H1 (cell line): Measurements from ENCODE around the gene TCERG1L. TPM values are rescaled to one million over a fixed set of nuclear protein-coding genes. Genes with fewer than 3 reads are reported as not detected.

Experiments
- CTCF ChIA-PET: fragments of 300-600 bp; sonication (Branson Sonifier 250); formaldehyde crosslinking; loops from one replicate; lab custom pipeline; 2021; ENCODE audit not compliant: partially characterized antibody; lab: Charles Lee
- POLR2A ChIA-PET: fragments of 300-600 bp; sonication (Branson Sonifier 250); formaldehyde crosslinking; loops from one replicate; lab custom pipeline; 2021; ENCODE audit warnings: inconsistent platforms; ENCODE audit not compliant: partially characterized antibody; lab: Charles Lee
- DNase-seq, 2 experiments: peaks; one replicate each; pipeline versions ENCODE4 v3.0.0 to v3.0.0-alpha.2; 2010 to 2022; ENCODE audit warnings: low spot score in 2 of 2, low read depth in 1 of 2, mixed read lengths in 1 of 2
- FAIRE-seq: peaks from 2 replicates; lab custom pipeline; 2011; peaks lifted over from hg19 to GRCh38; lab: Jason Lieb, UNC
- H2AFZ ChIP-seq: 2 replicates; pipeline ENCODE4 v1.8.1; 2012; ENCODE audit warnings: low read length, inconsistent platforms
- H2AK5ac ChIP-seq: 2 replicates; pipeline ENCODE4 v1.6.1; 2013; ENCODE audit warnings: low read depth, low read length
- H2BK120ac ChIP-seq: replicated peaks from 2 replicates; pipeline ENCODE3; 2013; ENCODE audit warnings: low read depth, low read length, inconsistent platforms
- H2BK12ac ChIP-seq: 2 replicates; pipeline ENCODE4 v1.6.1; 2013; ENCODE audit warnings: low read depth, low read length
- H2BK15ac ChIP-seq: 2 replicates; pipeline ENCODE4 v1.6.1; 2013; ENCODE audit warnings: low read length
- H2BK20ac ChIP-seq: 2 replicates; pipeline ENCODE4 v1.6.1; 2013; ENCODE audit warnings: low read length
- H2BK5ac ChIP-seq: 2 replicates; pipeline ENCODE4 v1.6.1; 2013; ENCODE audit warnings: low read depth, low read length
- H3K14ac ChIP-seq: 2 replicates; pipeline ENCODE4 v1.6.1; 2013; ENCODE audit warnings: inconsistent platforms; ENCODE audit not compliant: insufficient read length
- H3K18ac ChIP-seq: 2 replicates; pipeline ENCODE4 v1.6.1; 2013; ENCODE audit warnings: low read length; ENCODE audit errors: extremely low read depth
- H3K23ac ChIP-seq: 2 replicates; pipeline ENCODE4 v1.6.1; 2013; ENCODE audit warnings: inconsistent platforms; ENCODE audit not compliant: insufficient read length
- H3K23me2 ChIP-seq: 2 replicates; pipeline ENCODE4 v1.6.1; 2013; ENCODE audit warnings: low read depth, low read length
- H3K27ac ChIP-seq: 2 replicates; pipeline ENCODE4 v1.6.1; 2011; ENCODE audit warnings: low read depth, low read length, inconsistent platforms
- H3K27me3 ChIP-seq, 4 experiments: replicated peaks in 1 of 4; 1 replicate in 1 of 4; 2 replicates in 3 of 4; pipeline versions ENCODE4 v1.6.1 to v1.8.1; 2011 to 2013; ENCODE audit warnings: low read length in 3 of 4, mild to moderate bottlenecking in 3 of 4, inconsistent platforms in 2 of 4, mixed read lengths in 2 of 4, moderate library complexity in 1 of 4; ENCODE audit not compliant: control insufficient read depth in 3 of 4, insufficient read depth in 3 of 4; ENCODE audit errors: extremely low read depth in 1 of 4
- H3K36me3 ChIP-seq, 4 experiments: 2 replicates each; pipeline versions ENCODE4 v1.6.1 to v1.8.1; 2011 to 2013; ENCODE audit warnings: mild to moderate bottlenecking in 4 of 4, low read length in 3 of 4, moderate library complexity in 2 of 4, control low read depth in 1 of 4, inconsistent platforms in 1 of 4; ENCODE audit not compliant: insufficient read depth in 4 of 4, control insufficient read depth in 2 of 4
- H3K4ac ChIP-seq: replicated peaks from 2 replicates; pipeline ENCODE3; 2013; ENCODE audit warnings: low read length, low read depth, mixed read lengths, inconsistent platforms; ENCODE audit not compliant: insufficient read length
- H3K4me1 ChIP-seq, 4 experiments: replicated peaks in 1 of 4; 1 replicate in 1 of 4; 2 replicates in 3 of 4; pipeline versions ENCODE4 v1.6.1 to v1.8.1; 2011 to 2013; ENCODE audit warnings: low read length in 3 of 4, inconsistent platforms in 2 of 4, mixed read lengths in 1 of 4; ENCODE audit not compliant: insufficient read depth in 4 of 4, control insufficient read depth in 3 of 4
- H3K4me2 ChIP-seq, 2 experiments: 2 replicates each; pipeline versions ENCODE4 v1.6.1 to v1.8.1; 2011 to 2013; ENCODE audit warnings: low read depth in 2 of 2, low read length in 2 of 2, control low read depth in 1 of 2, inconsistent platforms in 1 of 2, mild to moderate bottlenecking in 1 of 2; ENCODE audit not compliant: insufficient read depth in 1 of 2
- H3K4me3 ChIP-seq, 4 experiments: fragments of 200-600, 300-600 bp in 1 of 4; sonication (generic), shearing (Covaris generic), sonication (Bioruptor Twin) in 1 of 4; 2 replicates each; pipeline versions ENCODE4 v1.5.1 to v1.8.1; 2011 to 2016; ENCODE audit warnings: low read length in 4 of 4, low read depth in 3 of 4, control low read depth in 2 of 4, inconsistent platforms in 2 of 4, mild to moderate bottlenecking in 2 of 4, mixed read lengths in 1 of 4, moderate library complexity in 1 of 4; ENCODE audit not compliant: insufficient read depth in 2 of 4; ENCODE audit errors: extremely low read depth in 1 of 4
- H3K56ac ChIP-seq: replicated peaks from 2 replicates; pipeline ENCODE3; 2013; ENCODE audit warnings: low read depth, mild to moderate bottlenecking, mixed read lengths, low read length, inconsistent platforms; ENCODE audit not compliant: insufficient read length
- H3K79me1 ChIP-seq: 2 replicates; pipeline ENCODE4 v1.6.1; 2013; ENCODE audit warnings: low read depth, low read length, control low read depth
- H3K79me2 ChIP-seq, 2 experiments: 2 replicates each; pipeline versions ENCODE4 v1.6.1 to v1.8.1; 2012 to 2013; ENCODE audit warnings: low read length in 2 of 2, mild to moderate bottlenecking in 2 of 2, inconsistent platforms in 1 of 2; ENCODE audit not compliant: insufficient read depth in 2 of 2, control insufficient read depth in 1 of 2
- H3K9ac ChIP-seq, 4 experiments: replicated peaks in 1 of 4; 1 replicate in 1 of 4; 2 replicates in 3 of 4; pipeline versions ENCODE4 v1.6.1 to v1.8.1; 2011 to 2013; ENCODE audit warnings: low read depth in 3 of 4, low read length in 3 of 4, control low read depth in 2 of 4, mild to moderate bottlenecking in 2 of 4, moderate library complexity in 2 of 4, inconsistent platforms in 1 of 4; ENCODE audit errors: extremely low read depth in 1 of 4
- H3K9me3 ChIP-seq, 2 experiments: 2 replicates each; pipeline versions ENCODE4 v1.6.1 to v1.8.1; 2012 to 2013; ENCODE audit warnings: mild to moderate bottlenecking in 2 of 2, moderate library complexity in 2 of 2, control low read depth in 1 of 2, inconsistent platforms in 1 of 2, low read depth in 1 of 2, low read length in 1 of 2, mixed read lengths in 1 of 2; ENCODE audit not compliant: insufficient read depth in 2 of 2
- H4K20me1 ChIP-seq, 2 experiments: replicated peaks in 1 of 2; 2 replicates each; pipeline versions ENCODE3 to v1.8.1; 2011 to 2013; ENCODE audit warnings: inconsistent platforms in 2 of 2, low read length in 2 of 2, mild to moderate bottlenecking in 1 of 2; ENCODE audit not compliant: insufficient read depth in 2 of 2, control insufficient read depth in 1 of 2
- H4K5ac ChIP-seq: 2 replicates; pipeline ENCODE4 v1.6.1; 2013; ENCODE audit warnings: low read length, low read depth, mixed read lengths, inconsistent platforms; ENCODE audit not compliant: insufficient read length
- H4K8ac ChIP-seq: 2 replicates; pipeline ENCODE4 v1.8.0; 2013; ENCODE audit warnings: mild to moderate bottlenecking, moderate library complexity, low read length, inconsistent platforms; ENCODE audit not compliant: insufficient read depth; ENCODE audit errors: extremely low read depth
- H4K91ac ChIP-seq: replicated peaks from 2 replicates; pipeline ENCODE3; 2013; ENCODE audit warnings: low read length, mixed read lengths, inconsistent platforms; ENCODE audit not compliant: insufficient read length
- BACH1 ChIP-seq: IDR thresholded peaks from 2 replicates; pipeline ENCODE4 v1.6.1; 2012; ENCODE audit warnings: low read length, improper control_type of control experiment
- EZH2 ChIP-seq: fragments of 200-600 bp; sonication (generic); IDR thresholded peaks from 2 replicates; pipeline ENCODE4 v1.7.1; 2012; ENCODE audit warnings: low read depth, mild to moderate bottlenecking, moderate library complexity, low read length, inconsistent platforms; ENCODE audit not compliant: severe bottlenecking
- KDM5A ChIP-seq: fragments of 200-600 bp; IDR thresholded peaks from 2 replicates; pipeline ENCODE4 v1.7.1; 2012; ENCODE audit warnings: mild to moderate bottlenecking, low read length, inconsistent platforms, mixed read lengths
- NANOG ChIP-seq: IDR thresholded peaks from 2 replicates; pipeline ENCODE4 v1.6.1; 2011; ENCODE audit warnings: low read length, low read depth, mild to moderate bottlenecking, inconsistent platforms; ENCODE audit not compliant: insufficient read depth, poor library complexity, severe bottlenecking
- POLR2A ChIP-seq, 2 experiments: IDR thresholded peaks; 1 replicate in 1 of 2; 2 replicates in 1 of 2; pipeline ENCODE4 v1.6.1; 2011; ENCODE audit warnings: low read depth in 2 of 2, low read length in 2 of 2, mild to moderate bottlenecking in 2 of 2; ENCODE audit errors: control extremely low read depth in 1 of 2
- POU5F1 ChIP-seq: IDR thresholded peaks from 2 replicates; pipeline ENCODE4 v1.6.1; 2011; ENCODE audit warnings: low read depth, mild to moderate bottlenecking, low read length, moderate library complexity
- RAD21 ChIP-seq, 2 experiments: IDR thresholded peaks in 1 of 2; conservative IDR thresholded peaks in 1 of 2; 2 replicates each; pipeline ENCODE4 v1.6.1; 2011; ENCODE audit warnings: low read depth in 2 of 2, low read length in 2 of 2, improper control_type of control experiment in 1 of 2, inconsistent platforms in 1 of 2, mild to moderate bottlenecking in 1 of 2, moderate library complexity in 1 of 2
- SIN3A ChIP-seq, 2 experiments: IDR thresholded peaks in 1 of 2; conservative IDR thresholded peaks in 1 of 2; 2 replicates each; pipeline ENCODE4 v1.6.1; 2011 to 2012; ENCODE audit warnings: low read length in 2 of 2, improper control_type of control experiment in 1 of 2, low read depth in 1 of 2, mild to moderate bottlenecking in 1 of 2
- SIRT6 ChIP-seq: IDR thresholded peaks from one replicate; pipeline ENCODE4 v1.7.1; 2012; ENCODE audit warnings: low read length, inconsistent platforms
- SIX5 ChIP-seq: IDR thresholded peaks from 2 replicates; pipeline ENCODE4 v1.6.1; 2011; ENCODE audit warnings: mild to moderate bottlenecking, low read depth, low read length
- TCF12 ChIP-seq: IDR thresholded peaks from 2 replicates; pipeline ENCODE4 v1.6.1; 2011; ENCODE audit warnings: low read depth, mild to moderate bottlenecking, low read length
- WGBS, 2 experiments: shearing (Covaris generic) in 1 of 2; methylation state at CpG; one replicate each; pipeline versions ENCODE4 v1.1.6 to v1.1.7; 2013 to 2015; ENCODE audit warnings: low lambda C conversion rate in 2 of 2, mixed read lengths in 2 of 2, inconsistent platforms in 1 of 2, low coverage in 1 of 2, missing lambda C conversion rate in 1 of 2; ENCODE audit not compliant: insufficient replicate concordance in 2 of 2, insufficient coverage in 1 of 2, insufficient read length in 1 of 2; ENCODE audit errors: extremely low coverage in 1 of 2, missing lambda C conversion rate in 1 of 2; 5-methylcytosine and 5-hydroxymethylcytosine counted together
- polyA plus RNA-seq, 7 experiments: library from polyadenylated mRNA; depleted of rRNA in 3 of 7; stranded (reverse) in 5 of 7; unstranded in 2 of 7; fragments of >200 nt in 5 of 7; fragments of 200-250 nt in 2 of 7; gene quantifications; 1 replicate in 5 of 7; 2 replicates in 1 of 7; 4 replicates in 1 of 7; pipeline versions ENCODE4 v1.2.1 to v1.2.3, GENCODE V29; 2011 to 2013; ENCODE audit warnings: missing spikeins in 2 of 7, mixed read lengths in 2 of 7
- total RNA-seq: library from RNA; stranded (reverse); fragmentation: NEBNext Ultra II Directional; extraction: Animal tissue kit (Norgen Biotek cat#: 25700); gene quantifications from 2 replicates; pipeline ENCODE4 v1.2.1, GENCODE V29; 2021

Gene TCERG1L
- total and polyA plus RNA-seq, 2 of the 8 experiments (the other 6 are each of a cell fraction or from before 2014, with no cell fraction given) = 3.9 to 6.9 TPM

- Histone ChIP-seq H3K9ac (no peak overlapping the region), H4K91ac (peak overlapping the region; percentile 99), H2BK120ac (peak overlapping the region; percentile 76), H3K4me1 (peaks cover 11 to 19% (median 15%) of the 10 kb centered on the region in 4 experiments), H3K56ac (peak overlapping the region; percentile 66), H3K23ac (no peak overlapping the region), H3K79me1 (no peaks in the 10 kb centered on the region), H3K23me2 (peaks cover 5% of the 10 kb centered on the region; the same call in 1 of the 2 replicates), H2BK15ac (peak overlapping the region; percentile 67; the same call in 1 of the 2 replicates), H3K14ac (peak overlapping the region; percentile 52), H3K27me3 (no peaks in the 10 kb centered on the region; a peak in 1 of 7 replicates), H4K5ac (peak overlapping the region; percentile 38), H3K18ac (peak overlapping the region; percentile 71; the same call in 1 of the 2 replicates), H2BK12ac (peak overlapping the region; percentile 99; the same call in 1 of the 2 replicates), H3K36me3 (0 out of 8 replicates have a peak, but pooled peaks cover 0 to 2% (median 0%) of the 10 kb centered on the region in 4 experiments), H2AFZ (no peak overlapping the region), H4K20me1 (peaks cover 0 to 2% of the 10 kb centered on the region in 2 experiments), H3K4me3 (no peak overlapping the region), H2BK5ac (peak overlapping the region; percentile 57; the same call in 1 of the 2 replicates), H4K8ac (no peak overlapping the region; the same call in 1 of the 2 replicates), H3K27ac (no peak overlapping the region), H3K9me3 (peaks cover 17% of the 10 kb centered on the region in 2 experiments), H3K4me2 (no peak overlapping the region), H2BK20ac (peak overlapping the region; percentile 44), H2AK5ac (peak overlapping the region; percentile 89), H3K4ac (peak overlapping the region; percentile 97), H3K79me2 (no peaks in the 10 kb centered on the region)
- ChIA-PET POLR2A (no interaction called here), CTCF (no interaction called here)
- FAIRE-seq (no peak), DNase-seq (no peak)
- WGBS, 2 experiments = 87% methylated on average over 10 of the region's 10 CpGs; no CpG with 5 or more reads in 1 of the 2 experiments
- TF ChIP-seq NANOG = no peak
- TF ChIP-seq SIX5 = no peak
- no peak for TF ChIP-seq SIN3A (conservative IDR thresholded peaks at IDR 0.05 in 1 of 2, IDR thresholded peaks at IDR 0.05 in 1 of 2; ENCODE audit: low read depth in 1 of 2, low read length in 2 of 2)
- no peak for TF ChIP-seq POU5F1
- TF ChIP-seq RAD21 (IDR thresholded peaks at IDR 0.05 in 1 of 2, conservative IDR thresholded peaks at IDR 0.05 in 1 of 2; ENCODE audit: low read depth in 2 of 2, low read length in 2 of 2) = no peak
- TF ChIP-seq EZH2 = no peak
- no peak for TF ChIP-seq KDM5A
- no peak for TF ChIP-seq POLR2A (IDR thresholded peaks at IDR 0.05; ENCODE audit: control extremely low read depth in 1 of 2, low read depth in 2 of 2, low read length in 2 of 2)
- no peak for TF ChIP-seq TCF12
- TF ChIP-seq BACH1 = no peak
- no peak for TF ChIP-seq SIRT6
Observed at GRCh38 chr10:131046194-131046593, 265.3 kb downstream of the TCERG1L start.
